Activated T-cell treated with anti-CD3 and anti-CD28 coated beads for 48 hours (primary cell): Measurements from ENCODE around the gene PLB1.

Experiments used
- DNase-seq: peaks from one replicate; pipeline ENCODE4 v3.0.0-alpha.2; 2020; ENCODE audit warnings: low read depth

Gene PLB1

DNA sequence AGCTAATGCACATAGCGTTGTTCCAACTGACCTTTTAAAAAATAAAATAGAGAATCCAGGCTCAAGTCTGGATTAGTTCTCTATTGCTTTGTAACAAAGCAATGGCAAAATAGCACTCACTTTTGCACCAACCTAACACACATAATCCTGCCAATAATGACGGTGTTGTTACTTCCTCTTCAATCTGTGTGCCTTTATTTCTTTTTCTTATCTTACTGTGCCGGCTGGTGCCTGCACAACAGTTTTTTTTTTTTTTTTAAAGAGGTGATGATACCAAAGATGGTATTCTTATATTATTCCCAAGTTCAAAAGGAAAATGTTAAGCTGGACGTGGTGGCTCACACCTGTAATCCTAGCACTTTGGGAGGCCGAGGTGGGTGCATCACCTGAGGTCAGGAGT is 3.4 kb downstream of the PLB1 start:
- DNase-seq, result no peak

DNA sequence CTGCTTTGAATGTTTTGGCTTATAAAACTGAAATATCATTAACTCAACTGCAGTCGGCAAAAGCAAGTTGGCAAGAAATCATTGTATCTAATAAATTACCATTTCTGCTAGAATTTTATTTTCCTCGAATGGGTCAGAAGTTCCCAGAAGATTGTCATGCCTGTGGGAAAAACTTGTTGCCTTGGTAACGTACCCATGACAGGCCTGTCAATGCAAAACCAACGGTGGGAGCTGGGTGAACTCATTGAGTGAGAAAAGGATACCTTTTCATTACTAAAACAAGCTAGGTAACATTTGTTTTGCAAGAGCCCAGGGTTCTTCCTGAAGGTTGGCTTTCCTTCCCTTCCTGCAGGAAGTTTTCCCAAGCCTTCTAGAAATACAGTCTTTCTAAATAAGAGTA is 9.5 kb downstream of the PLB1 start:
- DNase-seq, result no peak

DNA sequence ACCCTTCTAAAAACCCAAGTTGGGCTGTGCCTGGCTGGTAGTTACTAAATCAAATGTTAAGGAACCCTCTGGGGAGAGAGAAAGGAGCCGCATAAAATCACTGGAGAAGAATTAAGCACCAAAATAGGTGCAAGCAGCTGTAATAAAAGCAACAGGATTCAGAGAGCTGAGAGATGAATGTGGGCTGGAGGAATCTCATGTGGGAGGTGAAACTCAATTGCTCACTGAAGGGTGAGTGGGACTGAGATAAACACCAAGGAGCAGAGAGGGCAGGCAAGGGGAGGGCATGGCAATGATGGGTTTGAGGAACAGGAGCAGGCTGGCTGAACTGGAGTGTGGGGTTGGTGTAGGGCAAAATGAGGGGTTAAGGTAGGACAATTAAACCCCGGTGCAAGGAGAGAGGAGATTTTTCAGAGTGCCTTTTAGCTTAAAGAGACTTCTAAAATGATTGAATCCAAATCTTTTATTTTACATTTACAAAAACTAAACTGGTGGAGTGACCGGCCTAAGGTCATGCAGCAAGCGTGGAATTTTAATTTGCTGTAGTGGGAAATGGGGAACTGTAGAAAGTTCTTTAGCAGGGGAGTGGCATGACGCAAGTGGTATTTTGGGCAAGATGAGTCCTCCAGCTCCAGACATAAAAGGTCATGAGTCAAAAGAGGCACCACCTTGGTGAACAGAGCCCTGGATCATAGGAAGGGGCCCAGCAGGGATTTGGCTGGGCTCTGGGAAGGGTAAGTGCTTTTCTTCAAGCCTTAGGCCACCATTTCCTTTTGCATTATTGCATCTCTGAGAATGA is 10.5 kb downstream of the PLB1 start:
- no peak for DNase-seq

DNA sequence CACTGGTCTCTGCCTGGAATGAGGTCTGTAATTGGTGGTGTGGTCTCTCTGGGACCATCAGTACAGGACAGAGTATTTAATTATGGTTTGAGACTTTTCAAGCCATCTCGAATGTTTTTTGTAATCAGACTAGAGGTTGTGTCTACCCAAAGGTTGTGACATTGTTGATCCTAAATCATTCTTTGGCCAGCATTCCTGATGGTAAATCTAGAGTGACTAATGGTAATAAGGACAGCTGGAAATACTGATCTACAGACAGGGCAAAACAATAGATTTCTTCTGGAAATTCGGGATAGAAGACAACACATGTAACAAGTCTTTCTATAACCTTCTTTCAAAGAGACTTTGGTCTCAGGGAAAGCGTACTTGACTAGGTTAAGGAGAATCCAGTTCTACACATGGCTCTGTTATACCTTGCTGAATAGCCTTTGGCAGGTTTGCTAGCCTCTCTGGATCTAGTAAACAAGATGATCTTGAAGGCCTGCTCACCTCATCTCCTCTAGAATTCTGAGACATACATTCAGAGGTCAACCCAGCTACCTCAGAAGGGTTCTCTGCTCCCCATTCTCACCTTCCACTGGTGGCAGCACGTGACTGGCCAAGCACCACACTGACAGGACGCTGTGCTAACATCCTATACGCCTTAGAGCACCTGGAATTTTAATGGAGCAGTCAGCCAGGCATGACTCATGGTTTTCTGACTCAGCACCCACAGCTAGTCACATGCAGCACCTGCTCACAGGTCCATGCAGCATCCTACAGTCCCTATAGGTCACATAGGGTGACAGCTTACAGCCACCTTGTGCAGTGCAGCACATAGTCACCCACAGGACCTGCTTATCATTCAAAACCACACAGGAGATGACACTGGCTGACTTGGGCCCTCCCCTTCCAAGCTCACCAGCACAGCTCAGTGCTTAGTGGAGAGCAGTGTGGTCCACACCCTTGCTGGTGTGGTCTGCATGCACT is 12.2 kb downstream of the PLB1 start:
- peak; percentile 31 for DNase-seq

DNA sequence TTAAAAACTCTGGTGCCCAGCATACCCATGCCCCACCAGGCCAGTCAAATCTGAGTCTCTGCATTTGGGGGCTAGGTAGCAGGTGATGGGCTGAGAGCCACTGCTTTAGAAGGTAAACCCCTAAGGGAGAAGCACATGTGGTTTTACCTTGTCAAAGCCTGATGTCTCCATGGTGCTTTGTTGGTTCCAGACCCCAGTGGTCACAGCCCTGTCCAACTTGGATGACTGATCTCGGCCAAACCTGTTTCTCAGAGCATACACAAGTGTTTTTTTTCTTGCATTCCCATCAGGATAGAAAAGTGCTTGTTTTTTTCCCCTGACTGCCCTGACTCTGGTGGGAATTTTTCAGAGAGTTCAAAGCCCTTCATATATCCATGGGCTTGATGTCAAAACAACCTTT is 13.5 kb downstream of the PLB1 start:
- no peak for DNase-seq

DNA sequence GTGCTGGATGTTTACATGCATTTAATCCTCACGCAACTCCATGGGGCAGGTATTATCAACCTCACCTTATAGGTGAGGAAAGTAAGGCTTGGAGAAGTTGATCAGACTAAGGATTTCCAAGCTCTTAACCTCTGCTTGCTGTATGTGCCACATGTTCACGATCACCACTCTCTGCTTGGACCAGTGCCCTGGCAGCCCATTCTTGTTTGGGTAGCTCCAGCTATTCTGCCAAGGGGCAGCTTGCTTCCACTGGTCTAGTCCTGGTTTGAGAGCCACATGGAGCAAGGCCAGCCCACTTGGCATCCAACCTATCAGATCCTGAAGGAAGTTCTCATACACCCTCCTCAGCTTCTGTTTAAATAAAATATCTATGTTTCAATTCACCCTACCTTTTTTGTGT is 14.3 kb downstream of the PLB1 start:
- no peak for DNase-seq

DNA sequence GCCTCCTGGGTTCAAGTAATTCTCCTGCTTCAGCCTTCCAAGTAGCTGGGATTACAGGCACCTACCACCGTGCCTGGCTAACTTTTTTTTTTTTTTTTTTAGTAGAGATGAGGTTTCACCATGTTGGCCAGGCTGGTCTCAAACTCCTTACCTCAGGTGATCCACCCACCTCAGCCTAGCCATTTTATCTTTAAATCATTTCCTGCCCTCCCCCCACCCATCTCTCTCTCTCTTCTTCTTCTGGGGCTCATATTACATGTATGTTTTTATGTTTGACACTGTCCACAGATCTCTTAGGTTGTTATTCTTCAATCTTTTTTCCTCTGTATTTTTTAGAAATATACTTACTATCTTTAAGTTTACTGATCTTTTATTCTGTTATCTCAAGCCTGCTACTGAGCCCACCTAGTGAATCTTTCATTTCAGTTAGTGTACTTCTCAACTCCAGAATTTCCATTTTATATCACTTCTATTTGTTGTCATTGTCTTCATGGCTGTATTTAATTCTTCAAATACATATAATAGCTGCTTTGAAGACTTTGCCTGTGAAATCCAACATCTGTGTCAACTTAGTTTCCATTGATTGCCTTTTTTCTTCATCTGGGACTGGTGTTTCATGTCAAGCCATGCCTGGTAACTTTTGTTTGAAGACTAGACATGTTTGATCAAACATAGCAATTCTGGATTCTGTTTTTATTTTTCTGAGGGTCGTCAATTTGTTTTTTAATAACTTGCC is 16.2 kb downstream of the PLB1 start:
- DNase-seq, result no peak

DNA sequence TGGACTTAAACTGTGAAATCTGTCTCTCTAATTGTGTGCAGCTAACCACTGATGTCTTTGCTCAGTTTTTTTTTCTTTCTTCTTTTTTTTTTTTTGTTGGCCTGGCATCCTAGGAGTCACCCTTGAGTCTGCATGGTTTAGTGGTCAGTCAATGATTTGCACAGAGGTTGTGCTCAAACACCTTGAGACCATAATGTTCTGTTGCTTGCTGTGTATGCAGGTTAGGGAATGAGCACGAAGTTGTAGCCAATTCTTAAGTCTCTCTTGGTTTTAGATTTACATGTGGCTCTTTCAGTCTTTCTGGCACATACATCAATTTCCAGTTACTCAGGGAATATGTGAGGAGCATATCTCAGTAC is 16.7 kb downstream of the PLB1 start:
- DNase-seq, result no peak

DNA sequence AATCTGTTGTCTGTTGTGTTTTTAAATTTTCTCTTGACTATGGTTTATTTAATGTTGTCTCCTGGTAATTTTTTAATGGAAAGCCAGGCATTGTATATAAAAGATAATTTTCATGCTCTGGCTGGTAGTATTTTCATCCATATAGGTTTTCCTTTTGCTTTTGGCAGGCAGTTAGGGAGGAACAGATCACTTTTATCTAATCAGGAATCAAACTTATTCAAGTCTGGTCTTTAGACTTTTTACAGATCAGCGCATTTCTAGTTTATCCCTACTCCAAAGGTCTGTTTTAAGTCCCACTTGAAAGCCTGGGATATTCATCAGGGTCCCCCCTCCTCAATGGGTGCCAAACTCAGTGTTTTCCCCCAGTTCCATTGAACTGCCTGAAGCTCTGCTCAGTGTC is 17.2 kb downstream of the PLB1 start:
- DNase-seq, result no peak

DNA sequence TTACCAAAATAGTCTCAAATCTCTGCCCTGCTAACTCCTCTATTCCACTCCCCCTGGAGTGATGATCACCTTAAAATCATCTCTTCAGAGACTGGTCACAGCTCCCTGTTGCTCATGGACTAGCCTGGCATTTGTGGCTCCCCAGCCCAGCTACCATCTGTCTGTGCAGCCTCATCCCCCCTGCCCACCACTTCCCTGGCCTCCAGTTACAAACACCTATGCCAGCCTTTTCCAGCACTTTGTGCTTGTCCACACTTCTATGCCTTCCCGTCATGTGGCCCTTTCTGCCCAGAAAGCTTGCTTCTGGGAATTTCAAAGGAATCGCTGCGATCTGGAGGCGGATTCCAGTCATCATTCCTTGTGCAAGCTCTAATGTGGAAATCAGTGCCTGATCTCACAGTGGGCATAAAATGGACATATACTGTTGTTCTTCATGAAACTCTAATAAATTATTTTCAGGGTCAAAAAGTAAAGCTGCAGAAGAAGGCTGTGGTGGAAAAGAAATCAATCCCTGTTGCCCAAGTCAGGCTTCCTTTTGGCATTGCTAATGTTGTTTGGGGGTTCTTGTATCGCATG is 19.4 kb downstream of the PLB1 start:
- DNase-seq, result no peak

DNA sequence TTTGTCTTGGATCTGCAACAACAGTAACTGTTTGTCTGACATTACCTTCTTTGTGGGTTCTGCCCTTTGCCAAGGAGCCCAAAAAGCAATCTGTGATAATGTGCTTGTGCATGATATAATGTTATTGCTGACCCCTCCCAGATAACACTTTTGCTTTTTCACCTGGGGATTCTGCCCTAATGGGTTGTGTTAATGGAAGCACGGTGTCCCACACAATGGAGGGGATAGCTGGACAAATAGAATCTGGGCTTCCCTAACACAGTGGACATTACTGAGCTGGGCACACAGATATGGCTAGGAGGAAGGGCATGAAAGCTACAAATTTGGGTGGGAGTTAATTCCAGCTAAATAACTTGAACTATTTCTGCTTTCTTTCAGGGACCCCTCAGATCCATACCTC is 20.6 kb downstream of the PLB1 start:
- no peak for DNase-seq

DNA sequence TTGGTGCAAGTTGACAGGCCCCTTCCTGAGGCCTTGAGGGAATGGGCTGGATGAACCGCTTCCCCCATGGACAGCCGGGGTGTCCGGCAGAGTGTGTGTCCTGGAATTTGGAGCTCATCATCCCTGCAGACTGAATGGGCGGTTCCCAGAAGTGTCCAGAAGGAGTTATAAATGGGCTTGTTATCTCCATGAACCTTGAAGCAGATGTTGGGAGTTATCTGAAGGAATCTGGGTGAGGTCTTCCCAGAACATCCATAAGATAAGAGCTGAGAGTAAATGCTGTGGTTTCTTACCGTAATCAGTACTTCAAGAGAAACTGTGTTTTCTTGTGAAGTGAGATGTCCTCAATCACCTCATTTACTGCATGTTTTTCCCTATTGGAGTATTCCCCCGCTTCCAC is 21.1 kb downstream of the PLB1 start:
- no peak for DNase-seq

DNA sequence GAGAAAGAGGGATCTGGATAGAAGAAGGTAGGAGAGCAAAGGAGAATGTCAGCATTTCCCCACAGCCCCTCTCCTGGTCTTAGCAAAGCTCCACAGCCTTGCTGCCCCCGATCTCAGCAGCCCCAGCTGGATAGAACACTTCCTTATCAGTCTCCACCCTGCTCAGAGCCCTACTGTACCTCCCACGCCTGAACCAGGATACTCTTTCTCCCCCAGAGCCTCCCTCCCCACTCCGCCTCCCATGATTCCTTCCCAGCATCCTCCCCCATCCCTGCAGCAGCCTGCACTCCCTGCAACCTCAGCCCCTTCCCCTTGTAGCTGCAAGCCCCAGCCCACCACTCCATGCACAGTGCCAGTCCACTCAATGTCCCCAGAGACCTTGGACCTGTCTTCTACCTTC is 25.8 kb downstream of the PLB1 start:
- DNase-seq, result no peak

DNA sequence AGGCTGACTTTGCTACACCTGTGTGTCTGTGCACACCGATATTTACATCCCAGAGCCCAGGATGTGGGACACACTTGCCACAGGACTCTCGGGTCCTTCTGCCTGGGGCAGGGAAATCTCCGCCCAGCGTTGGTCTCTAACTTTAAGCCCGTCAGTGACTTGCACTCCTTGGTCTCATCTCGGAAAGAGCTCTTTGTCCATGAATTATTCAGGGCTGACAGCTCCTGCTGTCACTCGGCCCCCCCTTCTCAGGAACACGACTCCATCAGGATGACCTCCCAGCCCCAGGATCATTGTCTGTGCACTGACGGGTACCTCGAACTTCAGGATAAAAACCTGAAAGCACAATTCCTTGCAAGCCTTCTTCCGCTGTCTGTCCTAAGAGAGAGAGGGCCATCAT is 26.6 kb downstream of the PLB1 start:
- no peak for DNase-seq

DNA sequence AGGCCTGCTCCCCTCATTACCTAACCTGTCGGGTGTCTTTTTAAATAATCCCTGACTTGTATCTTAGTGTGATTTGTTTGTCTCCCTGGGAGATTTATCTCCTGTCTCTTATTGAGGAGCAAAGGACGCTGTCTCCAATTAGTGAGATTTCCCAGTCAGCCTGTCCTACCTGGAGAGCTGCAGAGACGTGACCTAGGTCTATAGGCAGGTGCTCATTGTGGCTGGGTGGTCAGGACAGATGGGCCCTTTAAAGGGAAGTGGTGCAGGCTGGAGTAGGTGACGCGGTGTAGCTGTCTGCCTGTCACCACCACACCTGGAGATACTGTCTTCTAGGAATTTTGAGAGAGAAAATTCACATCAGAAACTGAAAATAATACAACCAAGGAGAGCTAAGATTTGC is 28.0 kb downstream of the PLB1 start:
- DNase-seq, result no peak

DNA sequence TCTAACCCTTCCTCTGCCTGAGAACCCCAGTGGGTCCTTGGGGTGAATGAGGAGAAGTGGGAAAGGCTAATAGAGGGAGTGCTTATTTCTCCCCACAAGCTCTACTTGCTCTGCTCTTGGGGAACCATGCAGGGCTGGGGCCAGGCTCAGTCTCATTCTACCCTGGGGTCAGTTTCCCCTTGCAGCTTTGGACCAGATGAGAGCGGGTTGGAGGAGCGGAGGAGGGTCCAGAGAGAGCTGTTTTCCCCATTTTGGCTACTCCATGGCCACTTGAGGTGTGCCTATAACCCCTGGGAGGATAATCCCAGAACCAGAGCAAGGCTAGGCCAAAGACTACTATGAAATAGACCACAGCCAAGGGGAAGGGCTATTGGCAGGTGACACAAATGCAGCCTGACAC is 29.6 kb downstream of the PLB1 start:
- DNase-seq, result no peak

DNA sequence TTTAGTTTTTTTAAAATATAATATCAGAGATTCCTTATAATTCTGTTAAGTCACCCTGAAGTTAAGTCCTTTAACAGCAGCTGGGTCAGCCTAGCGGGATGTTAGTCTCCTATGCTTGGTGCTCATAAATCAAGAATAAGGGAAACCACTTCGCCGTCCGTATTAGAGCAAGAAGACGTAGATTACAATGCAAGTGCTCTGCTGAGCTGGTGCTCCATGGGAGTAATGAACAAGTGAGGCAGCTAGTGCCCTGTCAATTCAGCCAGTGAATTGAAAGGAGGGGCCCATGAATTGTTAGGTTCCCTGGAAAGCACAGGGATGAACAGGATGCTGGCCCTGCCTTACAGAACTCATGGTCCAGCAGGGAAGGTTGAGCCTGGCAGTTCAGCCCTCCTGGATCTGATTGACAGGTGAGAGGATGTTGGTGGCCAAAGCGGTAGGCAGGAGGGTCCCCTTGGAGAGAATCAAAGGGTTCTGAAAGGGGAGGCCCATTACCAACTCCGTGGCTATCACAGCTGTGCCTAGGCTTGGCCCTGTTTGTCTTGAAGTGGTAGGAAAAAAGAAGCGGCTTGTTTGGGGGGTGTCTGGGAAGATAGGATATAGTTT is 30.8 kb downstream of the PLB1 start:
- no peak for DNase-seq

DNA sequence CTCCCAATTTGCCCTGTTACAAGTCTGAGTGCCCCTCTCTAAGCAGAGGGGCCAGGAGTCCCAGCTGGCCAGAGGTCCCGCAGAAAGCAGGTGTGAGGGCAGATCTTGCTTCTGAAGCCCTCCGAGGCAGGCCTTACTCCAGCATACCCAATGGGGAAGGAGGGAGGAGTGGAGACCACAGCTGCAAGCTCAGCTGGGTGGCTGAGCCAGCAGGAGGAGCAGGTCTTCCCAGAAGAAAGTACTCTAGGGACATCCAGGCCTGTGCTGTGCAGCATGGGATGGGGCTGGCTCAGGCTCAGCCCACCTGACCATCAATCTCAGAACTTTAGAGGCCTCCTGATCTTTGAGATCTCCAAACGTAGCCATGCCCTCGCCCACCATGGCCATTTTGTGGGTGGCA is 31.3 kb downstream of the PLB1 start:
- DNase-seq, result no peak

DNA sequence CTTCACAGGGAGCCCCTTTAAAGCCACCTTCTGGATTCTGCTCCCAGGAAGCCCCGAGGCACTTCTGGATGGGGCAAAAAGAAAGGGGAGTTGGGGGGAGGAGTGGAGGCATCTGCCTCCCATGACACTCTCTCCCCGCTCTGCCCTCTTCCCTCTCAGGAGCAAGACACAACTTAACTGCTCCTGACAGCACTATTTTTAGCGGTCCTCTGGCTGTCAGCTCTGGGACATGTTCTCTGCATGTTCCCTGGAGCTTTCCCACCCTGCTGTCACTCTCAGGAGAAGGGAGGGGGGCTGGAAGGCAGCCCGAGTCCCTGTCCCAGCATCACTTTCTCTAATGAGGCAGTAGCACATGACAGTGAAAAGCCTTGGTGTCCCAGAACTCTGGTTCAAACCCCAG is 32.3 kb downstream of the PLB1 start:
- DNase-seq, result no peak

DNA sequence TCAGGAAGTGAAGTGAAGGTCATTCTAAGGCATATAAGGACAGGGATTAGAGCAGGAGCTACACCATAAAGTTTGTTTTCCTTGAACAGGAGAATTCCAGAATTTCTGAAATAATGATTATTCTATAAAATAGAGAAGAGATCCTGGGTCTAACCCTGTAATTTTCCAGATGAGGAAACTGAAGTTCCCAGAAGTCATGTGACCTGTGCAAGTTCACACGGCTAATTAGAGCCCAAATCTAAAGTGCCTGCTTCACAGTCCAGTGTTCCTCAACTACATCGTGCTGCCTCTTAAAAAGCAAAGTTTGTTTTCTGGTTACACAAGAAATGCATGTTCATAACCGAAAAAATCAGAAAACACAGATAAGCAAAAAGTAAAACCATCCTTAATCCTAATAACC is 34.9 kb downstream of the PLB1 start:
- DNase-seq, result no peak

DNA sequence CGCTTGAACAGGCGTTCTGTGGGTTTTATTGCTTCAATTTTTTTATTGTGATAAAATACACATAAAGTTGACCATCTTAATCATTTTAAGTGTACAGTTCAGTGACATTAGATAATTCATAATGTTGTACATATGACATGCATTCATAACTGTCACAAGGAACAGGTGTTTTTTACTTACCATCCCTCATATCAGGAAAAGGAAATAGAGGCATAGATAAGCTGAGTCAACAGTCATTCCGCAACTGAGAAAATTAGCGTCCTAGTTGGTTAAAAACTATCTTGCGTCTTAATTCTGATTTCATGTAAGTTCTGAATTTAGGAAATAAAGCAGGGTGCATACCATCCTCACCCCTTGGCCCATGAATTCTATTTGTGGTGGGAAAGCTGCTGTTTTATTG is 36.5 kb downstream of the PLB1 start:
- DNase-seq, result no peak
